Left forelimb (tissue), 1 donor: ENCODE results near the gene VSTM2B.

ENCODE experiments used
- DNase-seq: peaks from one replicate; pipeline ENCODE4 v3.0.0-alpha.2; 2018; ENCODE audit warnings: low spot score

VSTM2B gene

GRCh38 chr19:29497241-29497640, 28.6 kb upstream of the VSTM2B start:
- DNase-seq: no peak

- DNase-seq: no peak
Measured at GRCh38 chr19:29497686-29498436, 27.9 kb upstream of the VSTM2B start.

GRCh38 chr19:29499261-29499920, 26.4 kb upstream of the VSTM2B start:
- DNase-seq: no peak

GRCh38 chr19:29499921-29500590, 25.7 kb upstream of the VSTM2B start:
- no peak for DNase-seq

- DNase-seq: no peak
Measured at GRCh38 chr19:29501816-29502580, 23.8 kb upstream of the VSTM2B start.

- DNase-seq: no peak
Measured at GRCh38 chr19:29502581-29502850, 23.3 kb upstream of the VSTM2B start.

- no peak for DNase-seq
Measured at GRCh38 chr19:29503140-29503758, 22.5 kb upstream of the VSTM2B start.

GRCh38 chr19:29503785-29504184, 22.0 kb upstream of the VSTM2B start:
- DNase-seq: no peak

GRCh38 chr19:29504454-29504853, 21.3 kb upstream of the VSTM2B start:
- DNase-seq: no peak

GRCh38 chr19:29505097-29505824, 20.5 kb upstream of the VSTM2B start:
- no peak for DNase-seq

- DNase-seq: no peak
Measured at GRCh38 chr19:29506619-29506911, 19.2 kb upstream of the VSTM2B start.

- DNase-seq: no peak
Measured at GRCh38 chr19:29507081-29507860, 18.5 kb upstream of the VSTM2B start.

- DNase-seq: no peak
Measured at GRCh38 chr19:29508181-29508580, 17.6 kb upstream of the VSTM2B start.

- no peak for DNase-seq
Measured at GRCh38 chr19:29509456-29509855, 16.3 kb upstream of the VSTM2B start.

- no peak for DNase-seq
Measured at GRCh38 chr19:29510701-29511265, 15.0 kb upstream of the VSTM2B start.

- no peak for DNase-seq
Measured at GRCh38 chr19:29511768-29512167, 14.0 kb upstream of the VSTM2B start.

- DNase-seq: no peak
Measured at GRCh38 chr19:29512748-29513147, 13.0 kb upstream of the VSTM2B start.

- no peak for DNase-seq
Measured at GRCh38 chr19:29514525-29515232, 11.1 kb upstream of the VSTM2B start.

GRCh38 chr19:29515233-29515619, 10.6 kb upstream of the VSTM2B start:
- no peak for DNase-seq
